GM20000 (cell line): Measurements from ENCODE around the gene CRLF1.
A peak's percentile ranks its signal among the peaks of the same experiment; 100 is the strongest.

Experiments used
- DNase-seq: peaks from one replicate; pipeline ENCODE4 v3.0.0; 2012; ENCODE audit warnings: low spot score
- CTCF ChIP-seq: IDR thresholded peaks from 2 replicates; pipeline ENCODE4 v1.5.1; 2012; ENCODE audit warnings: mild to moderate bottlenecking, control low read depth; ENCODE audit errors: extremely low read depth, missing control alignments

The CRLF1 gene

GRCh38 chr19:18644196-18645034, 37.8 kb upstream of the CRLF1 start:
- peak; percentile 6 for TF ChIP-seq CTCF
- no peak for DNase-seq

DNA sequence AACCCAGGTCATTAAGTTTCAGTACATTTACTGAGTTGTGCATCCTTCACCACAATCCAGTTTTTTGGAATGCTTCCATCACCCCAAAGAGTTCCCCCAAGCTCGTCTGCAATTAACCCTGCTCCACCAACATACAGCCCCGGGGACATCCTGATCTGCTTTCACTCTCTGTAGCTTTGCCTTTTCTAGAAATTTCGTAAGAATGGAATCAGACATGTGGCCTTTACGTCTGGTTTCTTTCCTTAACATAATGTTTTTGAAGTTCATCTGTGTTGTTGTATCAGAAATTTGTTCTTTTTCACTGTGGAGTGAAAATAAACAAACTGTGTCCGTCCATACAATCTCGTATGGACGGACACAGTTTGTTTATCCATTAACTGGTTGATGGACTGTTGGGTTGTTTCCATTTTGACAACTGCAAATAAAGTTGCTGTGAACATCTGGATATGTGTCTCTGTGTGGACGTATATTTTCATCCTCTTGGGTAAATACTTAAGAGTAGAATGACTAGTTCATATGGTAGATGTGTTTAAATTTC, 33.2 kb upstream of the CRLF1 start:
- no peak for TF ChIP-seq CTCF
- no peak for DNase-seq

DNA sequence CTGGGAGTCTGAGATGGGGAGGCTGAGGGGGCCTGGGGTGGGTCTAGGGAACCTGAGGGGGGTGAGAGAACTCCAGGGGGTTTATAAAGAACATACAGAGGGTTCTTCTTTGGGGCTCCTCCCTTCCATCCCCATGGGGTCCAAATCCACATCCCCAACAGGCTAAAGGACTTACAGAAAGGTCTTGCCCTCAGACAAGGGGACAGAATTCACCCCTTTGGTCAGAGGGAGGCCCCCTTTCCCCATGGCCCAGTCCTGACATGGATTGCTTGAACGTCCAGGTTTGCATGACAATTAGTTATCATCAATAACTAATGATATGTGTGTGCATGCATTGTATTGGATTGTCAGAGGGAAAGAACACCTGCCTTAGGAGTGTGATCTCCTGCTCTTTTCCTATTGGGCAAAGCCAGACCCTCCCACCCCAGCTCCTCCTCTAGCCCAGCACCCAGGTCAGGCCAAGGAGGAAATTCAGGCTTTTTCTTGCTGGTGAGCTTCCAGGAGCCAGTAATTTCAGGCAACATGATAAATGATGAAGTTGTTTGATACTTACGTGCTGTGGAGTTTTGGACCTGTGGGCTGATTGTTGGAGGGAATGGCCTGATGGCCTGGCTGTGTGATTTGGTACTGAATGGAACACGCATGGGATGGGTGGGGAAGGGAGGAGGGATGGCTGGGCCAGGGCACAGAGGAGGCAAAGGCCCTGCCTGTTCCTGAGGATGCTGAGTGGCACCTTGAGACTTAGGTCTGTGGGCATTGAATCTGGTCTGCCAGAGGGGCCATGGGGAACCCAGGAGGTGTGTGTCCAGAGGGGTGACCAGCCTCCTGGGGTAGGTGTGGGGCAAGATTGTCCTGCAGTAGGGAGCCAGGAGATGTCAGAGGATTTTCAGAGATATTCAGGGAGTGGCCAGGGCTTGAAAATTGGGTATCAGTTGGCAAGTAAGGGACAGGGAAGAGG, 31.4 kb upstream of the CRLF1 start:
- no peak for TF ChIP-seq CTCF

GRCh38 chr19:18636969-18637629, 30.5 kb upstream of the CRLF1 start, which contains the start of gene KLHL26:
Gene KLHL26, plus strand, starts transcription at chr19:18637028. Its CDS starts 27 bp downstream, at chr19:18637055.
- no peak for TF ChIP-seq CTCF
- DNase-seq = no peak

More for the DNA sequence above, 31.4 kb upstream of the CRLF1 start:
- no peak for DNase-seq

GRCh38 chr19:18636183-18636968, 29.8 kb upstream of the CRLF1 start:
- peak; percentile 99 for DNase-seq
- no peak for TF ChIP-seq CTCF

- TF ChIP-seq CTCF = no peak
- DNase-seq = no peak
Observed at GRCh38 chr19:18635831-18636182, 29.2 kb upstream of the CRLF1 start.
